ENCODE results near the gene BDP1. TPM values are rescaled to one million over a fixed set of nuclear protein-coding genes. Genes with fewer than 3 reads are reported as not detected.
"Not testable (repeated sequence)": the region's sequence is repeated elsewhere in the genome, so short reads cannot be mapped to it uniquely, and the experiment has no call there.

The BDP1 gene
- total RNA-seq, 1 donor from 2014 or later = 20.5 TPM

GRCh38 chr5:71503536-71503935, 48.1 kb downstream of the BDP1 start:
- no peak overlapping the region for H3K4me3 ChIP-seq (ENCODE audit: low read depth, low read length)
- TF ChIP-seq CTCF (conservative IDR thresholded peaks at IDR 0.05; ENCODE audit: low read depth, low read length) = no peak
- no peak for DNase-seq (ENCODE audit: low read depth)

DNA sequence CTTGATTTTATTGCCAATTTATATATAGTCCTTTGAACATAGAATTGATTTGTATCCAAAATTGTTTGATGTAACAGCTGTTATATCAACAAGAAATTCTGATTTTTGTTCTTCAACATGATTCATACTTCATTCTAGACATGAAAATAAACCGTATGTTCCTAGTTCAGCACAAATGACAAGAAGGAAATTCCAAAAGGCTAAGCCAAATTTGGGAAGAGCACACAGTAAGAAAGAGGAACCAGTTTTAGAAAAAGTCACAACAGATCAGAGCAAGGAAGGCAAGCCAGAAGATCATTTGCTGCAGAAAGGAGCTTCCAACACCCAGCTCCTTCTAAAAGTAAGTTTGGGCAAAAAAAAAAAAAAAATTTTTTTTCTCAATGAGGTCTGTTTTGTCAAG, 66.7 kb downstream of the BDP1 start:
- no peak for TF ChIP-seq CTCF (conservative IDR thresholded peaks at IDR 0.05; ENCODE audit: low read depth, low read length)
- no peak for DNase-seq (ENCODE audit: low read depth)
- no peak overlapping the region for H3K4me3 ChIP-seq (ENCODE audit: low read depth, low read length)

GRCh38 chr5:71525611-71526010, 70.2 kb downstream of the BDP1 start:
- not testable (repeated sequence) for DNase-seq (ENCODE audit: low read depth); H3K4me3 ChIP-seq (ENCODE audit: low read depth, low read length)

- DNase-seq (ENCODE audit: low read depth) = no peak
Measured at GRCh38 chr5:71528206-71528605, 72.8 kb downstream of the BDP1 start.

DNA sequence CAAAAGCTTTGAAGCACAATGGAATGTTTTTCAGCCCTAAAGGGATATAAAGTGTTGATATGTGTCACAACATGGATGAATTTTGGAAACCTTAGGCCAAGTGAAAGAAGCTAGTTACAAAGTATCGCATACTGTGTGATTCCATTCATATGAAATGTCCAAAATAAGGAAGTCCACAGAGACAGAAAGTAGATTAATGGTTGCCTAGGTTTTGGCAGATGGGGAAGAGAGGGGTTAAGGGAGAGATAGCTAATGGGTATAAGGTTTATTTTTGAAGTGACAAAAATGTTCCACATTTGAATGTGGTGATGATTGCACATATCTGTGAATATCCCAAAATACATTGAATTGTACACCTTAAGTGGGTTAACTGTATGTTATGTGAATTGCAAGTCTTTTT, 74.2 kb downstream of the BDP1 start:
- no peak for TF ChIP-seq CTCF (conservative IDR thresholded peaks at IDR 0.05; ENCODE audit: low read depth, low read length)
- H3K4me3 ChIP-seq (ENCODE audit: low read depth, low read length) = no peak overlapping the region
- no peak for DNase-seq (ENCODE audit: low read depth)

More at GRCh38 chr5:71528206-71528605, 72.8 kb downstream of the BDP1 start:
- H3K4me3 ChIP-seq (ENCODE audit: low read depth, low read length) = no peak overlapping the region
- no peak for TF ChIP-seq CTCF (conservative IDR thresholded peaks at IDR 0.05; ENCODE audit: low read depth, low read length)

DNA sequence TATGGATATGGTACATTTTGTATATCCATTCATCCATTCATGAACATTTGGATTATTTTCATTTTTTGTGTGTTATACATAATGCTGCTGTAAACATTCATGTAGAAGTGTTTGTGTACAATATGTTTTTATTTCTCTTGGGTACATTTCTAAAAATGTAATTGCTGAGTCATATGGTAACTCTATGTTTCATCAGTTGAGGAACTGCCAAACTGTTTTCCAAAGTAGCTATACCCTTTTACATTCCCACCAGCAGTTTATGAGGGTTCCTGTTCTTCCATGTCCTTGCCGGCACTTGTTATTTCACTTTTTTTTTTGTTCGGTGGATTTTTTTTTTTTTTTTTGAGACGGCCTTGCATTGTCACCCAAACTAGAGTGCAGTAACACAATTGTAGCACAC, 77.7 kb downstream of the BDP1 start:
- no peak for DNase-seq (ENCODE audit: low read depth)
- no peak overlapping the region for H3K4me3 ChIP-seq (ENCODE audit: low read depth, low read length)
- TF ChIP-seq CTCF (conservative IDR thresholded peaks at IDR 0.05; ENCODE audit: low read depth, low read length) = no peak

GRCh38 chr5:71533615-71534014, 78.2 kb downstream of the BDP1 start:
- DNase-seq (ENCODE audit: low read depth) = no peak
- no peak for TF ChIP-seq CTCF (conservative IDR thresholded peaks at IDR 0.05; ENCODE audit: low read depth, low read length)
- no peak overlapping the region for H3K4me3 ChIP-seq (ENCODE audit: low read depth, low read length)

DNA sequence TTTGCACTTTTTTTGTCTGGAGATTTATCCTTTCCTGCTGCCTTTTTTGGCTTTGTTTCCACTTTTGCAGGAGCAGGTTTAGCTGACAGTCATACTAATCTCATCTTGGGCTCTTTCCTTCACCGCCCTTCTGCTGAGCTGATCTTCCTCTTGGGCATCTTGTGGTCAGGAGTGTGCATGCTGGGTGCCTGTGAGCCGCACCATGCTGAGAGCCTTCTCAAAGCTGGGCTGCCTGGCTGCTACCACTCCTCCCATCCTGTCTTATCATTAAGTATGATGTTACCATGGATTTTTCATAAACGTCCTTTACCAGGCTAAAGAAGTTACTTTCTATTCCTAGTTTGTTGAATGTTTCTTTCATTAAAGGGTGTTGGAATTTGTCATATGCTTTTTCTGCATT, 82.2 kb downstream of the BDP1 start:
- H3K4me3 ChIP-seq (ENCODE audit: low read depth, low read length) = no peak overlapping the region
- TF ChIP-seq CTCF (conservative IDR thresholded peaks at IDR 0.05; ENCODE audit: low read depth, low read length) = no peak
- DNase-seq (ENCODE audit: low read depth) = no peak

- not testable (repeated sequence) for H3K4me3 ChIP-seq (ENCODE audit: low read depth, low read length); DNase-seq (ENCODE audit: low read depth)
Measured at GRCh38 chr5:71550885-71551284, 95.4 kb downstream of the BDP1 start.

DNA sequence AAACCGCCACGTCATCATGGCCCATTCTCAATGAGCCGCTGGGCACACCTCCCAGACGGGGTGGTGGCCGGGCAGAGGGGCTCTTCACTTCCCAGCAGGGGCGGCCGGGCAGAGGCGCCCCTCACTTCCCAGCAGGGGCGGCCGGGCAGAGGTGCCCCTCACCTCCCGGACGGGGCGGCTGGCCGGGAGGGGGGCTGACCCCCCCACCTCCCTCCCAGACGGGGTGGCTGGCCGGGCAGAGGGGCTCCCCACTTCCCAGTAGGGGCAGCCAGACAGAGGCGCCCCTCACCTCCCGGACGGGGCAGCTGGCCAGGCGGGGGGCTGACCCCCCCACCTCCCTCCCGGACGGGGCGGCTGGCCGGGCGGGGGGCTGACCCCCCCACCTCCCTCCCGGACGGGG, 96.1 kb downstream of the BDP1 start:
- H3K4me3 ChIP-seq (ENCODE audit: low read depth, low read length); DNase-seq (ENCODE audit: low read depth): not testable (repeated sequence)

DNA sequence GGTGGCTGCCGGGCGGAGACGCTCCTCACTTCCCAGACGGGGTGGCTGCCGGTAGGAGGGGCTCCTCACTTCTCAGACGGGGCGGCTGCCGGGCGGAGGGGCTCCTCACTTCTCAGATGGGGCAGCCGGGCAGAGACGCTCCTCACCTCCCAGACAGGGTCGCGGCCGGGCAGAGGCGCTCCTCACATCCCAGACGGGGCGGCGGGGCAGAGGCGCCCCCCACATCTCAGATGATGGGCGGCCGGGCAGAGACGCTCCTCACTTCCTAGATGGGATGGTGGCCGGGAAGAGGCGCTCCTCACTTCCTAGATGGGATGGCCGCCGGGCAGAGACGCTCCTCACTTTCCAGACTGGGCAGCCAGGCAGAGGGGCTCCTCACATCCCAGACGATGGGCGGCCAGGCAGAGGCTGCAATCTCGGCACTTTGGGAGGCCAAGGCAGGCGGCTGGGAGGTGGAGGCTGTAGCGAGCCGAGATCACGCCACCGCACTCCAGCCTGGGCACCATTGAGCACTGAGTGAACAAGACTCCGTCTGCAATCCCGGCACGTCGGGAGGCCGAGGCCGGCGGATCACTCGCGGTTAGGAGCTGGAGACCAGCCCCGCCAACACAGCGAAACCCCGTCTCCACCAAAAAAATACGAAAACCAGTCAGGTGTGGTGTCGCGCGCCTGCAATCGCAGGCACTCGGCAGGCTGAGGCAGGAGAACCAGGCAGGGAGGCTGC, 96.7 kb downstream of the BDP1 start:
- H3K4me3 ChIP-seq (ENCODE audit: low read depth, low read length); DNase-seq (ENCODE audit: low read depth): not testable (repeated sequence)
